ENCODE measurements around the gene BCAR3.

The BCAR3 gene

GRCh38 chr1:93616996-93617669 lies 64.5 kb downstream of the BCAR3 start:
- Histone ChIP-seq H3K9me3 (ENCODE audit: control insufficient read depth, low read depth, low read length) (no peaks in the 10 kb centered on the region), H3K4me1 (ENCODE audit: control insufficient read depth, low read depth, low read length) (peaks cover 33% of the 10 kb centered on the region), H3K27me3 (ENCODE audit: control insufficient read depth, insufficient read depth, low read length) (no peaks in the 10 kb centered on the region), H3K36me3 (ENCODE audit: control insufficient read depth, low read depth, low read length) (no peaks in the 10 kb centered on the region), H3K9ac (ENCODE audit: low read length) (peak overlapping the region; percentile 9), H3K27ac (ENCODE audit: low read length) (no peak overlapping the region), H3K4me3 (ENCODE audit: low read length) (no peak overlapping the region)

- Histone ChIP-seq H3K27ac (ENCODE audit: low read length) (peak overlapping the region; percentile 51), H3K9ac (ENCODE audit: low read length) (peak overlapping the region; percentile 32), H3K9me3 (ENCODE audit: control insufficient read depth, low read depth, low read length) (no peaks in the 10 kb centered on the region), H3K36me3 (ENCODE audit: control insufficient read depth, low read depth, low read length) (no peaks in the 10 kb centered on the region), H3K4me3 (ENCODE audit: low read length) (no peak overlapping the region), H3K4me1 (ENCODE audit: control insufficient read depth, low read depth, low read length) (peaks cover 33% of the 10 kb centered on the region), H3K27me3 (ENCODE audit: control insufficient read depth, insufficient read depth, low read length) (no peaks in the 10 kb centered on the region)
Observed at GRCh38 chr1:93616221-93616995, 65.2 kb downstream of the BCAR3 start.

GRCh38 chr1:93615582-93616150 lies 66.0 kb downstream of the BCAR3 start:
- Histone ChIP-seq H3K27ac (ENCODE audit: low read length) (peak overlapping the region; percentile 51), H3K27me3 (ENCODE audit: control insufficient read depth, insufficient read depth, low read length) (no peaks in the 10 kb centered on the region), H3K9me3 (ENCODE audit: control insufficient read depth, low read depth, low read length) (no peaks in the 10 kb centered on the region), H3K4me3 (ENCODE audit: low read length) (no peak overlapping the region), H3K36me3 (ENCODE audit: control insufficient read depth, low read depth, low read length) (no peaks in the 10 kb centered on the region), H3K9ac (ENCODE audit: low read length) (peak overlapping the region; percentile 32), H3K4me1 (ENCODE audit: control insufficient read depth, low read depth, low read length) (peaks cover 33% of the 10 kb centered on the region)

GRCh38 chr1:93614986-93615581 lies 66.6 kb downstream of the BCAR3 start:
- H3K27ac ChIP-seq (ENCODE audit: low read length): peak overlapping the region; percentile 51
- no peak overlapping the region for H3K4me3 ChIP-seq (ENCODE audit: low read length)
- H3K27me3 ChIP-seq (ENCODE audit: control insufficient read depth, insufficient read depth, low read length): no peaks in the 10 kb centered on the region
- no peaks in the 10 kb centered on the region for H3K36me3 ChIP-seq (ENCODE audit: control insufficient read depth, low read depth, low read length)
- peaks cover 33% of the 10 kb centered on the region for H3K4me1 ChIP-seq (ENCODE audit: control insufficient read depth, low read depth, low read length)
- no peak overlapping the region for H3K9ac ChIP-seq (ENCODE audit: low read length)
- H3K9me3 ChIP-seq (ENCODE audit: control insufficient read depth, low read depth, low read length): no peaks in the 10 kb centered on the region

- Histone ChIP-seq H3K9ac (ENCODE audit: low read length) (no peak overlapping the region), H3K27me3 (ENCODE audit: control insufficient read depth, insufficient read depth, low read length) (no peaks in the 10 kb centered on the region), H3K36me3 (ENCODE audit: control insufficient read depth, low read depth, low read length) (no peaks in the 10 kb centered on the region), H3K27ac (ENCODE audit: low read length) (no peak overlapping the region), H3K4me1 (ENCODE audit: control insufficient read depth, low read depth, low read length) (peaks cover 33% of the 10 kb centered on the region), H3K4me3 (ENCODE audit: low read length) (no peak overlapping the region), H3K9me3 (ENCODE audit: control insufficient read depth, low read depth, low read length) (no peaks in the 10 kb centered on the region)
Observed at GRCh38 chr1:93614541-93614940, 67.1 kb downstream of the BCAR3 start.

GRCh38 chr1:93613898-93614297 lies 67.7 kb downstream of the BCAR3 start:
- H3K36me3 ChIP-seq (ENCODE audit: control insufficient read depth, low read depth, low read length): no peaks in the 10 kb centered on the region
- H3K9me3 ChIP-seq (ENCODE audit: control insufficient read depth, low read depth, low read length): no peaks in the 10 kb centered on the region
- H3K27me3 ChIP-seq (ENCODE audit: control insufficient read depth, insufficient read depth, low read length): no peaks in the 10 kb centered on the region
- H3K27ac ChIP-seq (ENCODE audit: low read length): no peak overlapping the region
- H3K9ac ChIP-seq (ENCODE audit: low read length): no peak overlapping the region
- no peak overlapping the region for H3K4me3 ChIP-seq (ENCODE audit: low read length)
- peaks cover 33% of the 10 kb centered on the region for H3K4me1 ChIP-seq (ENCODE audit: control insufficient read depth, low read depth, low read length)

- Histone ChIP-seq H3K4me1 (ENCODE audit: control insufficient read depth, low read depth, low read length) (peaks cover 25% of the 10 kb centered on the region), H3K27ac (ENCODE audit: low read length) (no peak overlapping the region)
Observed at GRCh38 chr1:93612510-93612909, 69.1 kb downstream of the BCAR3 start.

GRCh38 chr1:93611668-93612067 lies 70.0 kb downstream of the BCAR3 start:
- H3K27me3 ChIP-seq (ENCODE audit: control insufficient read depth, insufficient read depth, low read length): no peaks in the 10 kb centered on the region
- no peak overlapping the region for H3K4me3 ChIP-seq (ENCODE audit: low read length)
- H3K9me3 ChIP-seq (ENCODE audit: control insufficient read depth, low read depth, low read length): no peaks in the 10 kb centered on the region
- H3K4me1 ChIP-seq (ENCODE audit: control insufficient read depth, low read depth, low read length): peaks cover 17% of the 10 kb centered on the region
- H3K9ac ChIP-seq (ENCODE audit: low read length): no peak overlapping the region
- H3K36me3 ChIP-seq (ENCODE audit: control insufficient read depth, low read depth, low read length): no peaks in the 10 kb centered on the region
- H3K27ac ChIP-seq (ENCODE audit: low read length): no peak overlapping the region

More at GRCh38 chr1:93612510-93612909, 69.1 kb downstream of the BCAR3 start:
- H3K9me3 ChIP-seq (ENCODE audit: control insufficient read depth, low read depth, low read length): no peaks in the 10 kb centered on the region
- H3K9ac ChIP-seq (ENCODE audit: low read length): no peak overlapping the region
- H3K27me3 ChIP-seq (ENCODE audit: control insufficient read depth, insufficient read depth, low read length): no peaks in the 10 kb centered on the region
- H3K4me3 ChIP-seq (ENCODE audit: low read length): no peak overlapping the region
- H3K36me3 ChIP-seq (ENCODE audit: control insufficient read depth, low read depth, low read length): no peaks in the 10 kb centered on the region

- H3K4me3 ChIP-seq (ENCODE audit: low read length): no peak overlapping the region
- no peaks in the 10 kb centered on the region for H3K9me3 ChIP-seq (ENCODE audit: control insufficient read depth, low read depth, low read length)
- H3K36me3 ChIP-seq (ENCODE audit: control insufficient read depth, low read depth, low read length): no peaks in the 10 kb centered on the region
- no peaks in the 10 kb centered on the region for H3K4me1 ChIP-seq (ENCODE audit: control insufficient read depth, low read depth, low read length)
- H3K27ac ChIP-seq (ENCODE audit: low read length): no peak overlapping the region
- no peaks in the 10 kb centered on the region for H3K27me3 ChIP-seq (ENCODE audit: control insufficient read depth, insufficient read depth, low read length)
- H3K9ac ChIP-seq (ENCODE audit: low read length): no peak overlapping the region
Observed at GRCh38 chr1:93609536-93609935, 72.1 kb downstream of the BCAR3 start.

GRCh38 chr1:93608187-93609109 lies 73.2 kb downstream of the BCAR3 start:
- H3K9ac ChIP-seq (ENCODE audit: low read length): no peak overlapping the region
- H3K4me3 ChIP-seq (ENCODE audit: low read length): no peak overlapping the region
- H3K9me3 ChIP-seq (ENCODE audit: control insufficient read depth, low read depth, low read length): no peaks in the 10 kb centered on the region
- no peaks in the 10 kb centered on the region for H3K27me3 ChIP-seq (ENCODE audit: control insufficient read depth, insufficient read depth, low read length)
- H3K4me1 ChIP-seq (ENCODE audit: control insufficient read depth, low read depth, low read length): no peaks in the 10 kb centered on the region
- H3K27ac ChIP-seq (ENCODE audit: low read length): no peak overlapping the region
- H3K36me3 ChIP-seq (ENCODE audit: control insufficient read depth, low read depth, low read length): no peaks in the 10 kb centered on the region

- H3K9ac ChIP-seq (ENCODE audit: low read length): no peak overlapping the region
- H3K9me3 ChIP-seq (ENCODE audit: control insufficient read depth, low read depth, low read length): no peaks in the 10 kb centered on the region
- no peaks in the 10 kb centered on the region for H3K36me3 ChIP-seq (ENCODE audit: control insufficient read depth, low read depth, low read length)
- no peaks in the 10 kb centered on the region for H3K4me1 ChIP-seq (ENCODE audit: control insufficient read depth, low read depth, low read length)
- H3K27ac ChIP-seq (ENCODE audit: low read length): no peak overlapping the region
- no peak overlapping the region for H3K4me3 ChIP-seq (ENCODE audit: low read length)
- no peaks in the 10 kb centered on the region for H3K27me3 ChIP-seq (ENCODE audit: control insufficient read depth, insufficient read depth, low read length)
Observed at GRCh38 chr1:93607814-93608186, 73.8 kb downstream of the BCAR3 start.

Data from iPS-18a (cell line).